HepG2 (cell line): ENCODE measurements around the gene COL18A1. TPM values are rescaled to one million over a fixed set of nuclear protein-coding genes. Genes with fewer than 3 reads are reported as not detected.

Experiments used
- ATAC-seq: fragments of 200-7000 bp; cut with Tn5 transposase; 3 replicates; pipeline ENCODE4 v1.9.1; 2020; ENCODE audit warnings: mild to moderate bottlenecking, moderate library complexity
- BruUV-seq: library from RNA; stranded (reverse); fragments of 400-500 nt; replicated peaks from 2 replicates; lab custom pipeline; 2021; lab: Mats Ljungman, UMichigan
- CTCF ChIA-PET: fragments of 300-600 bp; formaldehyde crosslinking; extraction: SDS; loops from one replicate; lab custom pipeline; 2021; ENCODE audit warnings: low total read pairs, inconsistent platforms, low intra/inter-chr PET ratio; lab: Yijun Ruan, JAX
- POLR2A ChIA-PET: fragments of 350-600 bp; sonication (Branson Sonifier 250); formaldehyde crosslinking; loops from one replicate; lab custom pipeline; 2020; ENCODE audit warnings: antibody characterized with exemption, inconsistent platforms; lab: Yijun Ruan, JAX
- DNase-seq: peaks from one replicate; pipeline ENCODE4 v3.0.0-alpha.2; 2015; ENCODE audit warnings: low spot score
- FAIRE-seq: peaks from 3 replicates; lab custom pipeline; 2011; peaks lifted over from hg19 to GRCh38; lab: Jason Lieb, UNC
- H2AFZ ChIP-seq: one replicate; pipeline ENCODE4 v1.6.1; 2011; ENCODE audit warnings: low read length, inconsistent platforms
- H3K27ac ChIP-seq: fragments of 300-600 bp; 3 replicates; pipeline ENCODE4 v1.8.0; 2011; ENCODE audit warnings: mixed run types, mild to moderate bottlenecking, mixed read lengths, low read length, inconsistent platforms; ENCODE audit not compliant: insufficient read depth; ENCODE audit errors: extremely low read length
- H3K27me3 ChIP-seq, 2 experiments: fragments of 200-600 bp in 1 of 2; 2 replicates in 1 of 2; 3 replicates in 1 of 2; pipeline versions ENCODE4 v1.6.0 to v1.8.0; 2011; ENCODE audit warnings: low read length in 2 of 2, mild to moderate bottlenecking in 2 of 2, moderate library complexity in 2 of 2, inconsistent platforms in 1 of 2; ENCODE audit not compliant: insufficient read depth in 2 of 2, control insufficient read depth in 1 of 2
- H3K36me3 ChIP-seq, 2 experiments: fragments of 200-600 bp in 1 of 2; replicated peaks in 1 of 2; 2 replicates in 1 of 2; 3 replicates in 1 of 2; pipeline versions ENCODE4 v1.5.1 to v1.8.0; 2011; ENCODE audit warnings: low read length in 2 of 2, inconsistent platforms in 1 of 2; ENCODE audit not compliant: insufficient read depth in 2 of 2, control insufficient read depth in 1 of 2
- H3K4me1 ChIP-seq: 2 replicates; pipeline ENCODE4 v1.5.1; 2012; ENCODE audit warnings: low read length, inconsistent platforms; ENCODE audit not compliant: insufficient read depth
- H3K4me2 ChIP-seq: 2 replicates; pipeline ENCODE4 v1.6.0; 2011; ENCODE audit warnings: low read depth, low read length, inconsistent platforms
- H3K4me3 ChIP-seq, 3 experiments: fragments of 200-600 bp in 1 of 3; sonication (generic), shearing (Covaris generic) in 1 of 3; replicated peaks in 1 of 3; 2 replicates each; pipeline ENCODE4 v1.5.1; 2011 to 2016; ENCODE audit warnings: low read length in 3 of 3, inconsistent platforms in 2 of 3, low read depth in 2 of 3, mild to moderate bottlenecking in 2 of 3, control low read depth in 1 of 3, mixed read lengths in 1 of 3; ENCODE audit not compliant: insufficient read depth in 1 of 3
- H3K79me2 ChIP-seq: one replicate; pipeline ENCODE4 v1.6.1; 2011; ENCODE audit warnings: low read length, inconsistent platforms; ENCODE audit not compliant: insufficient read depth
- H3K9ac ChIP-seq: 2 replicates; pipeline ENCODE4 v1.6.0; 2011; ENCODE audit warnings: mild to moderate bottlenecking, low read depth, low read length, inconsistent platforms; ENCODE audit not compliant: insufficient read depth
- H3K9me3 ChIP-seq: 2 replicates; pipeline ENCODE4 v1.5.1; 2012; ENCODE audit warnings: mild to moderate bottlenecking, low read length
- H4K20me1 ChIP-seq: 2 replicates; pipeline ENCODE4 v1.6.0; 2011; ENCODE audit warnings: inconsistent platforms, mild to moderate bottlenecking, low read length, moderate library complexity; ENCODE audit not compliant: insufficient read depth
- AGO2 ChIP-seq: fragments of 200-400 bp; formaldehyde crosslinking; optimal IDR thresholded peaks from 2 replicates; pipeline ENCODE3; 2017; ENCODE audit warnings: mild to moderate bottlenecking, low read depth, low read length, moderate library complexity
- GATA4 ChIP-seq: sonication (generic); IDR thresholded peaks from 2 replicates; pipeline ENCODE4 v1.6.1; 2016; ENCODE audit warnings: antibody characterized with exemption, low read depth, borderline replicate concordance
- MXI1 ChIP-seq: IDR thresholded peaks from 3 replicates; pipeline ENCODE4 v1.6.1; 2012; ENCODE audit warnings: low read depth, low read length, inconsistent platforms, borderline replicate concordance
- NR2F2 ChIP-seq: IDR thresholded peaks from 2 replicates; pipeline ENCODE4 v1.6.1; 2012; ENCODE audit warnings: low read depth, inconsistent platforms, borderline replicate concordance
- SCMH1 ChIP-seq: sonication (generic); formaldehyde crosslinking; IDR thresholded peaks from 2 replicates; pipeline ENCODE4 v1.9.0; 2021; ENCODE audit warnings: missing genetic modification reagents, mild to moderate bottlenecking, borderline replicate concordance
- SP2 ChIP-seq: sonication (generic); formaldehyde crosslinking; IDR thresholded peaks from 2 replicates; pipeline ENCODE4 v1.5.1; 2020; ENCODE audit warnings: mild to moderate bottlenecking, missing genetic modification reagents
- ZBTB38 ChIP-seq: sonication (generic); formaldehyde crosslinking; IDR thresholded peaks from 2 replicates; pipeline ENCODE4 v1.5.1; 2020; ENCODE audit warnings: mild to moderate bottlenecking, missing genetic modification reagents
- ZFX ChIP-seq: sonication (generic); formaldehyde crosslinking; IDR thresholded peaks from 2 replicates; pipeline ENCODE4 v1.4.0; 2020; ENCODE audit warnings: mild to moderate bottlenecking, low read depth, missing genetic modification reagents, moderate library complexity
- ZMAT3 ChIP-seq: sonication (generic); formaldehyde crosslinking; conservative IDR thresholded peaks from 2 replicates; pipeline ENCODE4 v1.7.0; 2021; ENCODE audit warnings: missing genetic modification reagents
- ZNF326 ChIP-seq: sonication (generic); formaldehyde crosslinking; IDR thresholded peaks from 2 replicates; pipeline ENCODE4 v1.4.0; 2020; ENCODE audit warnings: missing genetic modification reagents, borderline replicate concordance
- ZNF737 ChIP-seq: sonication (generic); formaldehyde crosslinking; IDR thresholded peaks from 2 replicates; pipeline ENCODE4 v1.5.0; 2020; ENCODE audit warnings: missing genetic modification reagents, mild to moderate bottlenecking, borderline replicate concordance
- ZNF777 ChIP-seq: sonication (generic); formaldehyde crosslinking; IDR thresholded peaks from 2 replicates; pipeline ENCODE4 v1.4.0; 2020; ENCODE audit warnings: missing genetic modification reagents
- WGBS: methylation state at CpG from one replicate; pipeline ENCODE4 v1.1.6; 2017; ENCODE audit warnings: low lambda C conversion rate; 5-methylcytosine and 5-hydroxymethylcytosine counted together
- in situ Hi-C: cut with HindIII; loops from 2 replicates; pipeline ENCODE4 v1.10.0; 2017; ENCODE audit warnings: low pct_unique_long_range_greater_than_20kb; ENCODE audit not compliant: extremely low pct_ligation_motif_present
- intact Hi-C: fragments of 100-400 bp; cut with micrococcal nuclease; formaldehyde crosslinking; loops from one replicate; pipeline ENCODE4 v1.10.0; 2022; ENCODE audit not compliant: unreplicated experiment
- polyA plus RNA-seq, 8 experiments: library from polyadenylated mRNA; depleted of rRNA in 3 of 8; stranded (reverse) in 7 of 8; unstranded in 1 of 8; fragments of >200 nt; fragmentation: Illumina TruSeq in 4 of 8; extraction: Trizol in 4 of 8; gene quantifications; 2 replicates each; pipeline versions ENCODE4 v1.2.1 to v1.2.3, GENCODE V29; 2011 to 2016; ENCODE audit warnings: low read depth in 4 of 8, missing spikeins in 1 of 8, mixed read lengths in 1 of 8; ENCODE audit not compliant: insufficient read depth in 1 of 8
- total RNA-seq, 5 experiments: library from RNA; depleted of rRNA; stranded (reverse); fragments of >200 nt; fragmentation: Illumina TruSeq; extraction: Trizol; gene quantifications; 2 replicates each; pipeline ENCODE4 v1.2.3, GENCODE V29; 2016; ENCODE audit warnings: low read depth in 1 of 5
- TF ChIP-seq, protein P1 (sequence below): sonication (generic); formaldehyde crosslinking; IDR thresholded peaks from 2 replicates; pipeline ENCODE4 v1.4.0; 2020; ENCODE audit warnings: missing genetic modification reagents
- TF ChIP-seq, protein P2 (sequence below): sonication (generic); formaldehyde crosslinking; IDR thresholded peaks from 2 replicates; pipeline ENCODE4 v1.5.1; 2020; ENCODE audit warnings: mild to moderate bottlenecking, missing genetic modification reagents, moderate library complexity
- TF ChIP-seq, protein P3 (sequence below): sonication (generic); formaldehyde crosslinking; conservative IDR thresholded peaks from 2 replicates; pipeline ENCODE4 v1.8.0; 2022; ENCODE audit warnings: low read depth, missing genetic modification reagents

Gene COL18A1
- total and polyA plus RNA-seq, 2 of the 13 experiments (the other 11 are each of a cell fraction or from before 2014, with no cell fraction given): 79.0 to 102 TPM

DNA sequence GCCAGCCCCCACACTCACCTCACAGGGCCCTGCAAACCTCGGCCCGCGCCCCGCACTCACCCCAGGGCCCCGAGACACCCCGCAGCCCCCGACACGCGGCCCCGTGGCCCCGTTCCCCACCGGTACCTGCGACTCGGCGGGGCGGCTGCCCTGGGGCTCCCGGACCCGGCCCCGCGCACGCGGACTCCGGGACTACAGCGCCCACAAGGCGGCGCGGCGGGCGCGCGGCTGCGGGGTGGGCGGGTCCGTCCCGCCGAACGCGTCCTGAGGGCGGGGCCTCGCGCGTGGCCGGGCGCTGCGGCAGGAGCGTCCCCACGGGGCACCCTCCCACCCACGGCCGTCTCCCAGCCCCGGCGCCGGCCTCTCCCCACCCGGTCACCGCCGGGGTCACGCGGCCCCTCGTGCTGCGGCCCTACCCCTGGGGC is 137.3 kb downstream of the COL18A1 start, which contains the start of gene SLC19A1 (continued):
- TF ChIP-seq NR2F2 (no peak), MXI1 (peak; percentile 57; the same call in 1 of the 3 replicates), GATA4 (no peak), ZNF777 (CRISPR knock-in tag) (peak; percentile 34; the same call in 1 of the 2 replicates), SCMH1 (CRISPR knock-in tag) (no peak)
- TF ChIP-seq, protein P1, sequence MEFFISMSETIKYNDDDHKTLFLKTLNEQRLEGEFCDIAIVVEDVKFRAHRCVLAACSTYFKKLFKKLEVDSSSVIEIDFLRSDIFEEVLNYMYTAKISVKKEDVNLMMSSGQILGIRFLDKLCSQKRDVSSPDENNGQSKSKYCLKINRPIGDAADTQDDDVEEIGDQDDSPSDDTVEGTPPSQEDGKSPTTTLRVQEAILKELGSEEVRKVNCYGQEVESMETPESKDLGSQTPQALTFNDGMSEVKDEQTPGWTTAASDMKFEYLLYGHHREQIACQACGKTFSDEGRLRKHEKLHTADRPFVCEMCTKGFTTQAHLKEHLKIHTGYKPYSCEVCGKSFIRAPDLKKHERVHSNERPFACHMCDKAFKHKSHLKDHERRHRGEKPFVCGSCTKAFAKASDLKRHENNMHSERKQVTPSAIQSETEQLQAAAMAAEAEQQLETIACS: peak; percentile 69

DNA sequence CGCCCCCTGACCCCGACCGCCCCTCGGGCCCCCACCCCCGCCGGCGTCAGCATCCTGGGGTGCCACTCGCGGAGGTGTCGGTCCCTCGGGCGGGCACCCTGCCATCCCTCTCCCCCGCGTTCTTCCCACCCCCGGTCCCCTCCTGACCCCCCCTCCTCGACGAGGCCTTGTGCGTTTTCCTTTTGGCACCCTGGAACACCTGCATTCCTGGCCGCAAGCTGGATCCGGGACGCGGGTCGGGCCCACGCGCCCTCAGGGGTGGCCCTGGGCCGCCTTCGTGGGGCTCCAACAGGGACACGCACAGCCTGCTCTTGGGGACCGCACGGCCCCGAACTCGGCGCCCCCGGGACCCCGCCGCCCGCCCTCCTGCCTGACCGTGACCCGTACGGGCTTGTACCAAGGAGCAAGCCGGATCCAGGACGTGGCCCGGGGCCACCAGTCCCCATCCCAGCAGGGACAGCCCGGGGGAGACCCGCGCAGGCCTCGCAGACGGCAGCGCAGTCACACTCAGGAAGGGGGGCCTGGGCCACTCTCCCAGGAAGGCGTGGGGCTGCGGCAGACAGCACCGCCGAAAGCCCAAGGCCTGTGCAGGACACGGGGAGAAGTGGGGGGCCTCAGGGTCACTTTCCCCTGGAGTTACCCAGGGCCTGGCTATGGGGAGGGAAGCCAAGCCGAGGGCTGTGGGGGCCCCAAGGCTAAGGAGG is 137.9 kb downstream of the COL18A1 start:
- POLR2A ChIA-PET: interaction anchor here (0.6 to 2.4 kb wide), 3 partner anchors 18 to 73 kb away, joined by 3 to 15 read pairs (median 3); no protein-coding TSS in a partner anchor
- Histone ChIP-seq H4K20me1 (no peaks in the 10 kb centered on the region), H3K4me2 (peak overlapping the region; percentile 68), H3K27ac (no peak overlapping the region), H3K9ac (peak overlapping the region; percentile 52; the same call in 1 of the 2 replicates), H3K36me3 (no peaks in the 10 kb centered on the region), H3K79me2 (peaks cover 38% of the 10 kb centered on the region), H2AFZ (no peak overlapping the region), H3K9me3 (no peaks in the 10 kb centered on the region), H3K4me1 (peaks cover 58% of the 10 kb centered on the region), H3K27me3 (peaks cover 3 to 30% of the 10 kb centered on the region in 2 experiments; a peak in 4 of 5 replicates), H3K4me3 (peak overlapping the region; percentile 40 to 80 (median 77); a peak in 5 of 6 replicates)
- CTCF ChIA-PET: no interaction called here
- BruUV-seq: no TSS peak
- intact Hi-C loops (no loop called here), in situ Hi-C loops (no loop called here)
- FAIRE-seq (no peak), DNase-seq (no peak), ATAC-seq (no peak)
- WGBS: 8% methylated on average over 19 of the region's 55 CpGs
- TF ChIP-seq ZBTB38 (CRISPR knock-in tag) (0 out of 2 replicates have a peak, but pooled peaks have one; percentile 29), ZFX (peak; percentile 15; the same call in 1 of the 2 replicates), ZNF326 (no peak), AGO2 (peak; percentile 26), SP2 (CRISPR knock-in tag) (peak; percentile 20; the same call in 1 of the 2 replicates), ZMAT3 (CRISPR knock-in tag) (no peak), ZNF737 (CRISPR knock-in tag) (no peak)
- TF ChIP-seq, protein P2, sequence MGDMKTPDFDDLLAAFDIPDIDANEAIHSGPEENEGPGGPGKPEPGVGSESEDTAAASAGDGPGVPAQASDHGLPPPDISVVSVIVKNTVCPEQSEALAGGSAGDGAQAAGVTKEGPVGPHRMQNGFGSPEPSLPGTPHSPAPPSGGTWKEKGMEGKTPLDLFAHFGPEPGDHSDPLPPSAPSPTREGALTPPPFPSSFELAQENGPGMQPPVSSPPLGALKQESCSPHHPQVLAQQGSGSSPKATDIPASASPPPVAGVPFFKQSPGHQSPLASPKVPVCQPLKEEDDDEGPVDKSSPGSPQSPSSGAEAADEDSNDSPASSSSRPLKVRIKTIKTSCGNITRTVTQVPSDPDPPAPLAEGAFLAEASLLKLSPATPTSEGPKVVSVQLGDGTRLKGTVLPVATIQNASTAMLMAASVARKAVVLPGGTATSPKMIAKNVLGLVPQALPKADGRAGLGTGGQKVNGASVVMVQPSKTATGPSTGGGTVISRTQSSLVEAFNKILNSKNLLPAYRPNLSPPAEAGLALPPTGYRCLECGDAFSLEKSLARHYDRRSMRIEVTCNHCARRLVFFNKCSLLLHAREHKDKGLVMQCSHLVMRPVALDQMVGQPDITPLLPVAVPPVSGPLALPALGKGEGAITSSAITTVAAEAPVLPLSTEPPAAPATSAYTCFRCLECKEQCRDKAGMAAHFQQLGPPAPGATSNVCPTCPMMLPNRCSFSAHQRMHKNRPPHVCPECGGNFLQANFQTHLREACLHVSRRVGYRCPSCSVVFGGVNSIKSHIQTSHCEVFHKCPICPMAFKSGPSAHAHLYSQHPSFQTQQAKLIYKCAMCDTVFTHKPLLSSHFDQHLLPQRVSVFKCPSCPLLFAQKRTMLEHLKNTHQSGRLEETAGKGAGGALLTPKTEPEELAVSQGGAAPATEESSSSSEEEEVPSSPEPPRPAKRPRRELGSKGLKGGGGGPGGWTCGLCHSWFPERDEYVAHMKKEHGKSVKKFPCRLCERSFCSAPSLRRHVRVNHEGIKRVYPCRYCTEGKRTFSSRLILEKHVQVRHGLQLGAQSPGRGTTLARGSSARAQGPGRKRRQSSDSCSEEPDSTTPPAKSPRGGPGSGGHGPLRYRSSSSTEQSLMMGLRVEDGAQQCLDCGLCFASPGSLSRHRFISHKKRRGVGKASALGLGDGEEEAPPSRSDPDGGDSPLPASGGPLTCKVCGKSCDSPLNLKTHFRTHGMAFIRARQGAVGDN (CRISPR knock-in tag): peak; percentile 6; the same call in 1 of the 2 replicates
- TF ChIP-seq, protein P3, sequence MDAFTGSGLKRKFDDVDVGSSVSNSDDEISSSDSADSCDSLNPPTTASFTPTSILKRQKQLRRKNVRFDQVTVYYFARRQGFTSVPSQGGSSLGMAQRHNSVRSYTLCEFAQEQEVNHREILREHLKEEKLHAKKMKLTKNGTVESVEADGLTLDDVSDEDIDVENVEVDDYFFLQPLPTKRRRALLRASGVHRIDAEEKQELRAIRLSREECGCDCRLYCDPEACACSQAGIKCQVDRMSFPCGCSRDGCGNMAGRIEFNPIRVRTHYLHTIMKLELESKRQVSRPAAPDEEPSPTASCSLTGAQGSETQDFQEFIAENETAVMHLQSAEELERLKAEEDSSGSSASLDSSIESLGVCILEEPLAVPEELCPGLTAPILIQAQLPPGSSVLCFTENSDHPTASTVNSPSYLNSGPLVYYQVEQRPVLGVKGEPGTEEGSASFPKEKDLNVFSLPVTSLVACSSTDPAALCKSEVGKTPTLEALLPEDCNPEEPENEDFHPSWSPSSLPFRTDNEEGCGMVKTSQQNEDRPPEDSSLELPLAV (CRISPR knock-in tag): no peak
